ENCODE data around the gene ANKRD23.
"Not testable (repeated sequence)": the region's sequence is repeated elsewhere in the genome, so short reads cannot be mapped to it uniquely, and the experiment has no call there.

Gene ANKRD23

GRCh38 chr2:96816127-96816835 is 27.5 kb downstream of the ANKRD23 start, which contains the start of gene CNNM3:
Gene CNNM3, plus strand, starts transcription at chr2:96816268. Its CDS starts 10 bp downstream, at chr2:96816278.
- peak; percentile 74 for DNase-seq (ENCODE audit: low read depth)

- no peak for DNase-seq (ENCODE audit: low read depth)
Measured at GRCh38 chr2:96815326-96816126, 28.3 kb downstream of the ANKRD23 start.

GRCh38 chr2:96813656-96814055 is 30.2 kb downstream of the ANKRD23 start:
- DNase-seq (ENCODE audit: low read depth): no peak

GRCh38 chr2:96811917-96812316 is 31.9 kb downstream of the ANKRD23 start:
- DNase-seq (ENCODE audit: low read depth): no peak

- DNase-seq (ENCODE audit: low read depth): no peak
Measured at GRCh38 chr2:96810783-96811192, 33.0 kb downstream of the ANKRD23 start.

GRCh38 chr2:96809951-96810782 is 33.7 kb downstream of the ANKRD23 start:
- DNase-seq (ENCODE audit: low read depth): no peak

GRCh38 chr2:96809216-96809882 is 34.5 kb downstream of the ANKRD23 start:
- no peak for DNase-seq (ENCODE audit: low read depth)

GRCh38 chr2:96808176-96808837 is 35.5 kb downstream of the ANKRD23 start:
- no peak for DNase-seq (ENCODE audit: low read depth)

- no peak for DNase-seq (ENCODE audit: low read depth)
Measured at GRCh38 chr2:96807127-96807471, 36.7 kb downstream of the ANKRD23 start.

- DNase-seq (ENCODE audit: low read depth): no peak
Measured at GRCh38 chr2:96806468-96807126, 37.2 kb downstream of the ANKRD23 start.

- not testable (repeated sequence) for DNase-seq (ENCODE audit: low read depth)
Measured at GRCh38 chr2:96805946-96806345, 37.9 kb downstream of the ANKRD23 start.

GRCh38 chr2:96804986-96805385 is 38.8 kb downstream of the ANKRD23 start:
- DNase-seq (ENCODE audit: low read depth): no peak

GRCh38 chr2:96802721-96803120 is 41.1 kb downstream of the ANKRD23 start:
- no peak for DNase-seq (ENCODE audit: low read depth)

GRCh38 chr2:96801786-96802595 is 41.8 kb downstream of the ANKRD23 start:
- no peak for DNase-seq (ENCODE audit: low read depth)

GRCh38 chr2:96801005-96801785 is 42.6 kb downstream of the ANKRD23 start:
- peak; percentile 30 for DNase-seq (ENCODE audit: low read depth)

- DNase-seq (ENCODE audit: low read depth): peak; percentile 42
Measured at GRCh38 chr2:96800061-96801004, 43.5 kb downstream of the ANKRD23 start.

- no peak for DNase-seq (ENCODE audit: low read depth)
Measured at GRCh38 chr2:96799623-96799935, 44.2 kb downstream of the ANKRD23 start.

All from CMK (cell line).